Colon (tissue), 2 donors: ENCODE results near the gene OR10A6.

ENCODE experiments used
- FAIRE-seq: peaks from 2 replicates; lab custom pipeline; 2012; peaks lifted over from hg19 to GRCh38; lab: Jason Lieb, UNC
- donor health status: control.
- donor health status: control.

Gene OR10A6

DNA sequence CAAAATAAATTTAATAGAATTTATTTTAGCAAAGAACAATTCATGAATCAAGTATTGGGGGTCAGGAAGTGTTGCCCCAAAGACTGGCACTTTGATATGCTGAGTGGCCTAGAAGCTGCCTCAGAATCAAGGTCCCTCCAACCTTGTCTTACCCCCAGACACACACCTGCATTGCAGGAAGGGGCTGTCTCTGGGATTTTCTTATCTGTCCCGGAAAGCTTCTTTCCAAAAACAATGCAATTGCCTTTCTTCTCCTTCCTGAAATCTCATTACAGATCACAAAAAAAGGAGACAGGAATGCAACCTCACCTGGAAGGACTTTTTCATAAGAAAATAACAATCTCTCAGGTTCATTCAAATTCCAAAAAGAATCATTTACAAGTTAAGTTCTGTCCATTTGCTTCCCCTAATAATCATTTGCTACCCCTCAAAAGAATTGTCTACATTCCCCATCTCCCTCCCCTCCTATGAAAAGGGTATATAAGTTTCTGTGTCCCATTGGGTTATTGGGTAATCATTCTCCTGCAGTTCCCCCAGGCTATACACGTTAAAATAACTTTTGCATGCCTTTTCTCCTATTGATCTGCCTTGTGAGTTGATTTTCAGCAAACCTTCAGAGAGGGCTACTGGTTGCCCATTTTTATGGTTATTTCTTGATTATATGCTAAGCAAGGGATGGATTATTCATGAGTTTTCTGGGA lies 21.3 kb downstream of the OR10A6 start:
- FAIRE-seq, result no peak

DNA sequence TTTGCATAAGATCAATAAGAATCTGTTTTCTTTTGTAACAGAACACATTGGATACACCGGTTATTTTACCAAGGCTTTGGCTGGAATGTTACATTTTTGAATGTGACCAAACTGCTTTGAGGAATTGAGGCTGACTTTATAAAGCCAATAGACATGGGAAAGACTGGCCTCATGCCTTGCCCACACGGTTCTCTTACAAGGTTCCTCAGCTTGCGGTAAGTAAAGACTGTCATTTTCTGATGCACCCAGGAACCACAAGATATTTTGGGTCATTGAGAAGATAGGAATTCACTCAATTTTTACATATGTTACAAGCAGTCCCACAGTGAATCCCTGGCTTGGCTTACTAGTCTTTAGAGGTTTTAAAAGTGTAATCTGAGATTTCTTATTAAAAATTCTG lies 23.9 kb downstream of the OR10A6 start:
- FAIRE-seq, result no peak

DNA sequence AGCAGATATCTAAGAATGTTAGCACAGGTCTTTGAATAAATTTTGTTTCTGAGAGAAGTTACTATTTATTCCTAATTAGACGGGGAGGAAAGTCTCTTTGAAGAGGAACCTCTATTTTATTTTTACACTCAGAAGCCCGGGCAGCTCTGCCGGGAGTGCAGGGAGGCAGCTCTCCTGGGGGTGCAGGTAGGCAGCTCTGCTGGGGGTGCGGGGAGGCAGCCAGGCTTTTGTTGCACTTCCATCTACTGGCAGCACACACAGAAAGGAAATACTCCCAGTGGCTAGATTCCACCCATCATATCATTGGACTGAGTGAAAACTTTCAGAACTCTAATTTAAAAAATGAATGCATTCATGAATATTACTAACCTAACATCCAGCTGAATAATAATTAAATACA lies 24.6 kb downstream of the OR10A6 start:
- no peak for FAIRE-seq

DNA sequence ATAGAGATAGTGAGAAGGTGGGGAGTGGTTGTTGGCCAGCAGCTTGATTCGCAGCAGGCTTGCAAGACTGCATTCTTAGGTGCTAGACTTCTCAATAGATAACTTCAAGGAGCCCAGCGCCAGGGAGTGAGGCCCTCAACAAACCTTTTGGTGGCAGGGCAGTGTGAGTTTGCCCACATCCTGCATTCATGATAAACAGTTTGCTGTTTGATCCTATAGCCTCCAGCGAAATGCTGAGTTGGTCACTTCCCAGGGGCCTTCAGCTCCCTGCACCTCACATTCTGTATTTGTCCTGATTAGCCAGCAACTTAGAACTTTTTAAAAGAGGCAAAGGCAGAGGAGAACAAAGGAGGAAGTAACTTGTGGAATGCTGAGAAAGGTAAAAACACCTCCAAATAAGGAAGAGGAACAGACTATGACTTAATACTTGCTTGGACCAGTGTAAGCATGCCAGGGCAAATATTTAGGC lies 25.1 kb downstream of the OR10A6 start:
- FAIRE-seq, result no peak

DNA sequence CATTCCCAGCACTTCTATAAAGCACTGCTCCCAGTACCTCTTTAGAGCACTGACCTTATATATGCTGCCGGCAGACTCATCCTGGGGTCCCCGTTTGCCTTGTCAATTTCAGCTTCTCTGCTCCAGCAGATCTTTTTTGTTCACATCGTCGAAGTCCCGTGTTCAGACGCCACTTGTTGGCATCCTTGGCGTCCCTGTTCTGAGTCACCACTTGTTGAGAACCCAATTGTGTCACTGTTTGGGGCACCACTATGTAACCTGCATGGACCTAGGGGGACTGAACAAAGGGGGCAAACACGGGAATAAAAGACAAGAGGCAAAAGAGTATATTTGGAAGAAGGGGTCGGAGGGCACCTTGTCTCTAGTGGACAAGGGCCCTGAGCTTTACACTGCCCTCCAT lies 25.5 kb downstream of the OR10A6 start:
- FAIRE-seq, result no peak

DNA sequence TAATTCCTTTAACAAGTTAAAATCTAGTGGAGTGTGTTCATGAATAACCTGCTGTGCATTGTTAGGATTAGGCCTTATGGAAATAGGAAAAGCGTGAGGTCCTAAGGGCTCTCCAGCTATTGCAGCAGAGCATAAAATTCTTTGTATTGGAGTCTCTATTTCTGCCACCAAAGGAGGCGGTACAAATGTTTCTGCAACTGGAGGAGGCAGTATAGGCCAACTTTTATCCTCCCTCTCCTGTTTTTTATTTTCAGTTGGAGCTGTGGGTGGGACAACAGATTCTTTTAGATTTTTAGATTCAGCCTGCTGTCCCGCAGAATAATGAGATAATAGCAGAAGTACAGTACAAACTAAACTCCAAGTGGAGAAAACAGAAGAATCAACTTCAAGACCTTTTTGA lies 26.2 kb downstream of the OR10A6 start:
- FAIRE-seq, result no peak

DNA sequence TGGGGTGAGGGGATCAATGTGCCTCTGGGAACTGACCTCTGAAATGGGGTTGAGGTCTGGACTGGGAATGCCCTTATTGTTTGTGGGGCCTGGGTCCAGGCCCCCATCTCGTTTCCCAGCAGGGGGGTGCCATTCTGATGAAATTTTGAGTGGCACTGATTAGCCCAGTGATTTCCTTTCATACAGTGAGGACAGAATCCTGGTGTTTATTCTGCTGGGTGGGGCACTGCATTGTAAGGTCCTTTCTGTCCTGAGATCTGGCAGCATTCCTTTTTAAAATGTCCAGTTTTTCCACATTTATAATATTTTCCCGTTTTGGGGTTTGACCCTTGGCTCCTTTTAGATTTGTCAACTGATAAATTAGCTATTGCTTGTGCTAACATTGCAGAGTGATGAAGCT lies 27.1 kb downstream of the OR10A6 start:
- FAIRE-seq, result no peak

DNA sequence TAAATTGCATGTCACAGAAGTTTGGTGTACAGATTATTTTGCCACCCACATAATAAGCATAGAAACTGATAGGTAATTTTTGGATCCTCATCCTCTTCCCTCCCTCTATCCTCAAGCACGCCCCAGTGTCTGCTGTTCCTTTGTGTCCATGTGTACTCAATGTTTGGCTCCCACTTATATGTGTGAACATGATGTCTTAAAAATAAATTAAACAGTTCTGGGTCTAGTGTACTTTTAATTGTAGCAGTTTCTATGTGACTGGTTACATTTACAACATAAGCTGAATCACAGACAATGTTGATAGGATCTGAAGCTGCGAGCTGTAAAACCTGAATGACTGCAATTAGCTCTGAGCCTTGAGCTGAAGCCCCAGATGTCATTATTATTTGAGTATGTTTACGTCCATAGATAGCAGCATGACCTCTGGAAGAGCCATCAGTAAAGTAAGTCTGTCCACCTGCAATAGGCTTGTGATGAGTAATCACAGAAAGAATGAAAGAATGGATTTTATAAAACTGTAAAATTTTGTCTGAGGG lies 29.7 kb downstream of the OR10A6 start:
- no peak for FAIRE-seq

DNA sequence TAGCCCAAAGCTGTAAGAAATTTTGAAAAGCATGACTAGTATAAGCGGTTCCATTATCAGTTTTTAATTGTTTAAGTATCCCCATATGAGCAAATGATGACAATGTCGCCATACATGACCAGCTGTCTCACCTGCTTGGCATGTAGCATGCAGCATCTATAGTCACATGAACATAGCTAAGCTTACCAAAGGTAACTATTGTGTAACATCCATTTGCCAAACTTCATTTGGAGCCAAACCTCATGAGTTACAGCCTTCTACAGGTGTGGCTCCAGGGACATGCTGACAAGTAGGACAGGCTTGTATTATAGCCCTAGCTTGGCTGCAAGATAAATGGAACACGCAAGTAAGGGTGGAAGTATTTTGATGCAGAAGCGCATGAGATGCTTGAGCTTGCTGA lies 30.4 kb downstream of the OR10A6 start:
- FAIRE-seq, result no peak

DNA sequence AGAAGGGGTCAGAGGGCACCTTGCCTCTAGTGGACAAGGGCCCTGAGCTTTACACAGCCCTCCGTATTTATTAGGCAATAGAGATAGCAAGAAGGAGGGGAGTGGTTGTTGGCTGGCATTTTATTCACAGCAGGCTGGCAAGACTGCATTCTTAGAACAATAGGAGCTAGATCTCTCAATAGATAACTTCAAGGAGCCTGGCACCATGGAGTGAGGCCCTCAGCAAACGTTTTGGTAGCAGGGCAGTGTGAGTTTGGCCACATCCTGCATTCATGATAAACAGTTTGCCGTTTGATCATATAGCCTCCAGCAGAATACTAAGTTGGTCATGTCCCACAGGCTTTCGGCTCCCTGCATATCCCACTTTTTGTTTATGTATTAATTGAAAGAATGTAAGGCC lies 31.6 kb downstream of the OR10A6 start:
- FAIRE-seq, result no peak

DNA sequence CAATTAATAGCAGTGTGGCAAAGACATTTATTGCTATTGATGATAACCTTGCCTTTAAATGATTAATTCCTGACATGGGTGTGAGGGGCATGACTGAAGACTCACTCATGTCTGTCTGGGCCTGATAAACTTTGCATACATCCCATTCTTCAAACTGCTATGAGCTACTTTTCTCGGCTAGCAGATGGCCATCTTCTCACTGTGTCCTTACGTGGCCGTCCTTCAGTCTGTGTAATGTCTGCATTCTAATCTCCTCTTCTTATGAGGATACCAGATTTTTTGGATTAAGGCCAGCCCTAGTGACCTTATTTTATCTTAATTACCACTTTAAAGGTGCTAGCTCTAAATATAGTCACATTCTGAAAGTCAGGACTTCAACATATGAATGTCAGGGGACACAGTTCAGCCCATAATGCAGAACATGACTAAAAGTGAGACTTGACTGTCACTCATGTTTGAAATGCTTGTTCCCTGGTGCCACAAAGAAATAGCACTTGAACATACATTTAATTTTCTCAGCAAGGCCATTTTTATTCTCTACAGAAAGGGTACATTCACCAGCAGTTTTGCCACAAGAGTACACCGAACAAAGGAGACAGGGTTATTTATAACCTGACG lies 32.3 kb downstream of the OR10A6 start:
- FAIRE-seq, result no peak

DNA sequence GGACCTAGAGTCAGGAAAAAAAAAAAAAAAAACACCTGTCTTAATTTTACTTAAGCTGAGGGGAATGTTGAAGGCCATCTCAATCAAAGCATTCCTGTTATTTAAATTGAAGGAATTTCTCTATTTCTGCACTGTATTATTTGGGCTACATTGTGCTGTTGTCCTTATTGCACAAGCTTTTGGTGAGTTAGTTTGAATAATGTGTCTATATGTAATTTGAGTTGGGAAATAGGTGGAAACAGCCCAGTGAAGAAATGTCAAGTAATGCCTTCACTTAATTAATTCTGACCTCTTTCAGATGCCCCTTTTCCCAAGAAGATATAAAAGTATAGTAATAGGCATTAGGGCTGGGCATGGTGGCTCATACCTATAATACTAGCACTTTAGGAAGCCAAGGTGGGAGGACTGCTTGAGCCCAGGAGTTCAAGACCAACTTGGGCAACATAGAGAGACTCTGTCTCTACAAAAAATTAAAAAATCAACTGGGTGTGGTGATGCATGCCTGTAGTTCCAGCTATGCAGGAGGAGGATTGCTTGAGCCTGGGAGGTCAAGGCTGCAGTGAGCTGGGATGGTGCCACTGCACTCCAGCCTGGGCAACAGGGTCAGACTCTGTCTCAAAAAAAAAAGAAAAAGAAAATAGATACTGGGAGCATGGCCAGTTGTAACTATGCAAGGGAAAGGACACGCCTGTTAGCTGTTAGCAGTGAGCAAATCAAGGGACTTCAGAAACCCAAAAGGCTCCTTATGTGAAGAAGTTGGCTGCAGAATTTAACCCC lies 34.9 kb downstream of the OR10A6 start:
- FAIRE-seq, result no peak

DNA sequence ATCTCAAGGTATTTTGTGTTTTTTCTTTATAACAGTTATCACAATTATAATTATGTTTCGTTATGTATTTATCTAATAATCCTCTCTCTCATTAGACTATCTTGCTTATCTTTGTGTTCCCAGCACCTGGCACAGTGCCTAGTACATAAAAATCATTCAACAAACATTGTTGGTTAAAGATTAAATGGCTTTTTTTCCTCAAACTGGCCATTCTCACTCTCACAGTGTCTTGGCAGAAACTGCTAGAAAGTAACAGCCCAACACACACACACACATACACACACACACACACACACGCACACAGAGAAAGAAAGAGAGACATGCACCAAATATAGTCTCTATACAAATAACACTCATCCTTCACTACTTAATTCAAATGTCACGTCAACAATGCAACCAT lies 36.8 kb downstream of the OR10A6 start:
- no peak for FAIRE-seq

DNA sequence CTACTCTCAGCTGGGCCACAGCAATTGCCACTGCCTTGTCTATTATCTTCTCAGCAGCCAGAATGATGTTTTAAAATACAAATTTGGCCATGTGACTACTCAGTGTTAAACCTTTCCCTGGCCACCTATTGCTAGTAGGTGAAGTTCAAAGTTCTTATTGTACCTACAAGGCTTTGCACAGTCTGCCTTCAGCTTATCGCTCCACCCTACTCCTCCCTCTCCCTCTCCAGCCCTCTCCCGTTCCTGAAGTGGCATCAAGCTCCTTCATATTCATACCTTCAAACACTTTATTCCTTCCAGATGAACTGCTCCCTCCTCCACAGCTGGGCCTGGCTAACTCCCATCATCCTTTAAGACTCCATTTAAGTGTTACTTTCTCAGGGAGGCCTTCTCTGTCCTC lies 37.3 kb downstream of the OR10A6 start:
- FAIRE-seq, result no peak

DNA sequence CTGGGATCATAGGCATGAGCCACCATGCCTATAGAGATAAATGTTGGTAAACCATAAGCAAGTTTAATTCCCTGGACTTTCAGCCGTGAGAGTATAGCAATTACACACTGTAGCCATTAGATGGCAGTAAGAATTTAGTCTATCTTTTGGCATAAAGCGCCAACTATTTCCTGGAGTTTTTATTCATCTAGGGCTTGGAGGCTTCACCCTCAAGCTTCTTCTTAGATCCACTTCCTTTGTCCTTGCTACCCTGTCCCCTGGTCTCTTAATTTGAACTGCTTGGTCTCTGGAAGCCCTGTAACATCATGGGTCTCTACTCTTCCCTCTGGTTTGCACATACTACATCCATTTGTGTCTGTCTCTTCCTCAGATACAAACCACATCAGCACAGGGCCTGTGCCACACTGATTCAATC lies 38.2 kb downstream of the OR10A6 start:
- FAIRE-seq, result no peak

DNA sequence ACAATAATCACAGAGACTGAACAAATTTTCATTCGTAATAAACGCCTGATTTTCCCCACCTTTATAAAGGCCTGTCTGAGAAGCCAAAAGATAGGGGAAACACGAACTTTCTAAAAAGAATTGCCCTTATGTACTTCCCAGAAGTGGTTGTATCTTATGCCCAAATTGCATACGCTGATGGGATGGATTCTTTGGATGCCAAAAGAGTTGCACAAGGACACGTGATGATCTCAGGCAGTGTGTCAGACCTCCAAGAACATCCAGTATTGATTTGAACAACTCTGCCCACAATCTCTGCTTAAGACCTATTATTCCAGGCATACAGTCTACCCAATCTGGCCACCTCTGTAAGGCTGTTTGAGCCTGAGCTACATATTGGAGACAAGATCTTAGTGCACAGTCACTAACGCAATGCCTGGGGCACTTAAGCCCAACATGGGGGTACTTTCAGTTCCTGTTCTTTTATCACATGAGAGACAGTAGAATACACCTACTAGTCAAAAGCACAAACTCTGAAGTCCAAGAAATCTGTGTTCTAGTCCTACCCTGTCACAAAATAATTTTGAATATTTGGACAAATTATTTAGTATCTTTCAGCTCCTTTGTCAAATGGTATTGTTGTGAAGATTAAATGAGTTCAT lies 38.9 kb downstream of the OR10A6 start:
- no peak for FAIRE-seq

DNA sequence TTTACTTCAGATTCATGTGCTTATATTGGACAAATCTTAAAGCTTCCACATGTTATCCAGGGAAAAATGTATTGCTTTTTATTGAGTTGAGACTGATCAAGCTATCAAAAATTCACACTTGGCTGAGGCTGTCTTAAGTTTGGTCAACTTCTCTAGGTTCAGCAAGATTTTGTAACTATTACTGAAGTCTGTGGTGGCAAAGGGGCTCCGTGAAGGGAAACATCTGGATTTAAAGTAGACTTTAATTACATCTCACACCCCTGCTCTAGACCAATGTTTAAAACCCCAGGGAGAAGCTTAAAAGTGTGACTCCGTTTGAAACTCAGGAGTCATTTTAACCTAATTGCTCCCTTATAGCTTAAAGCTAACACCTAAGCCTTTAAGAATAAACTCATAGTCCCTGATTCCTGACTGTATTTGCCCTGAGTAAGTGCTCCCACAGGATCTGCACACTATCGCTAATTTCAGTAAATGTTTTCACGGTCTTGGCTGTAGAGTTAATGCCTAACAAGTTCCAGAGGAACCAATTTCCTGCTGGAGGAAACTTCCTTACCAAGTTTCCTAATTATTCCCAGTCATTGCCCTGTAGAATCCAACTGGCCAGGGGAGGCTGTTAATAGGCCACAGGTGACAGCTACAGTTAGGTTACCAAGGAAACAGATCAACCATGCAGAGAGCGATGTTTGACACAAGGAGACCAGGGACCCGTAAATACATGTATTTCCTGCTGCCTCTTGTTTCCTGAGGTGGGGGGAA lies 40.5 kb downstream of the OR10A6 start:
- no peak for FAIRE-seq

DNA sequence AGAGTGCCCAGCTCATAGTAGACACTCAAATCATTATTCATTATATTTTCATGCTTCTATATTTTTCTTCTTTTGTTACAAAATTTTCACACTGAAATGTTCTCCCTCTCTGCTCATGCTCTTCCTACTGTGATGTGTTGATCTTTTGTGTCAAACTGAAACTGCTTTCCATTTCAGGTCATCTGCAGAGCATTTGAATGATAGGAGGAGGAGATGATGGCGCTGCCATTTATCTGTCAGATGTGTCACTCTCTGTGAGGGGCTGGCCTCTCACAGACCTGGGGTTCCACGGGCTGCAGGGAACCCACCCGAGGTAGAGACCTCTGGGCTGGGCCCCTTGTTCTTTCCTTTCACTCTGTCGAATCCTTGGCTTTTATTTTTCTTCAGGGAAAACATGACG lies 41.1 kb downstream of the OR10A6 start:
- FAIRE-seq, result no peak

DNA sequence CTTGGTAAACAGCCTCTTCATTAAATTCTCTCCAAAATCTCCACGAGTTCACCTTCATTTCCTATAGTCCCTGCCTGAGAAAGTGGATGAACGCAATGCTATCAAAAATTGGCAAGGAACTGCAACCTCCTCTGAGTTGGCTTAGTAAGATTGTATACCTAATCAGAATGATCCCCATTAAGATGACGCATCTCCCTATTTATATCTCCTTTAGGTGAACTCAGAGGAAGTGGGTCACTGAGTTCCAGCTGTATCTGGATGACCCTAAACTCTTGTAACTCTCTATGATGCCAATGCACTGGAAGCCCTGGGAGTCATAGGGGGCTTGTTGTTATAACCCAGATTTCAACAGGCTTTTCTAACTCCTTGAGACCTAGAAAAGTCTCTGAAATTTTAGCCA lies 48.2 kb downstream of the OR10A6 start:
- FAIRE-seq, result no peak
